ENCODE measurements around the gene PGGT1B. TPM values are rescaled to one million over a fixed set of nuclear protein-coding genes. Genes with fewer than 3 reads are reported as not detected.

The PGGT1B gene
- total RNA-seq, 1 donor from 2014 or later = 45.4 TPM

GRCh38 chr5:115263078-115263380 lies 352 bp upstream of the PGGT1B start:
- Mint-ChIP-seq H3K9me3 (ENCODE audit: unreplicated experiment) (no peaks in the 10 kb centered on the region), H3K27me3 (ENCODE audit: low read depth, unreplicated experiment) (no peaks in the 10 kb centered on the region)
- no peak for FAIRE-seq

GRCh38 chr5:115262011-115262320 lies 711 bp downstream of the PGGT1B start:
- H3K4me2 ChIP-seq (ENCODE audit: low read length) = peak overlapping the region; percentile 95
- H3K36me3 ChIP-seq (ENCODE audit: insufficient read depth, low read length) = peaks cover 2% of the 10 kb centered on the region
- H3K9ac ChIP-seq (ENCODE audit: low read length) = peak overlapping the region; percentile 90
- peak overlapping the region; percentile 85 for H3K27ac ChIP-seq (ENCODE audit: low read depth, low read length)
- Mint-ChIP-seq H3K4me3 (ENCODE audit: unreplicated experiment) (peak overlapping the region; percentile 90), H3K9me3 (ENCODE audit: unreplicated experiment) (no peaks in the 10 kb centered on the region), H3K4me1 (ENCODE audit: low read depth, unreplicated experiment) (peaks cover 21% of the 10 kb centered on the region), H3K36me3 (ENCODE audit: low read depth, unreplicated experiment) (no peaks in the 10 kb centered on the region), H3K27me3 (ENCODE audit: low read depth, unreplicated experiment) (no peaks in the 10 kb centered on the region), H3K27ac (ENCODE audit: unreplicated experiment) (peak overlapping the region; percentile 92)
- TF ChIP-seq, protein P1, sequence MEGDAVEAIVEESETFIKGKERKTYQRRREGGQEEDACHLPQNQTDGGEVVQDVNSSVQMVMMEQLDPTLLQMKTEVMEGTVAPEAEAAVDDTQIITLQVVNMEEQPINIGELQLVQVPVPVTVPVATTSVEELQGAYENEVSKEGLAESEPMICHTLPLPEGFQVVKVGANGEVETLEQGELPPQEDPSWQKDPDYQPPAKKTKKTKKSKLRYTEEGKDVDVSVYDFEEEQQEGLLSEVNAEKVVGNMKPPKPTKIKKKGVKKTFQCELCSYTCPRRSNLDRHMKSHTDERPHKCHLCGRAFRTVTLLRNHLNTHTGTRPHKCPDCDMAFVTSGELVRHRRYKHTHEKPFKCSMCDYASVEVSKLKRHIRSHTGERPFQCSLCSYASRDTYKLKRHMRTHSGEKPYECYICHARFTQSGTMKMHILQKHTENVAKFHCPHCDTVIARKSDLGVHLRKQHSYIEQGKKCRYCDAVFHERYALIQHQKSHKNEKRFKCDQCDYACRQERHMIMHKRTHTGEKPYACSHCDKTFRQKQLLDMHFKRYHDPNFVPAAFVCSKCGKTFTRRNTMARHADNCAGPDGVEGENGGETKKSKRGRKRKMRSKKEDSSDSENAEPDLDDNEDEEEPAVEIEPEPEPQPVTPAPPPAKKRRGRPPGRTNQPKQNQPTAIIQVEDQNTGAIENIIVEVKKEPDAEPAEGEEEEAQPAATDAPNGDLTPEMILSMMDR (IDR thresholded peaks at IDR 0.05; ENCODE audit: insufficient read depth, low read depth, low read length) = no peak
- no peak for TF ChIP-seq EZH2 (IDR thresholded peaks at IDR 0.05; ENCODE audit: insufficient read depth, low read length)
- peaks cover 56% of the 10 kb centered on the region for H3K79me2 ChIP-seq (ENCODE audit: insufficient read depth, low read length)
- H4K20me1 ChIP-seq (ENCODE audit: insufficient read depth, low read length) = peaks cover 33% of the 10 kb centered on the region
- H3K4me1 ChIP-seq (ENCODE audit: insufficient read depth, low read length) = peaks cover 17% of the 10 kb centered on the region
- FAIRE-seq = no peak
- peak overlapping the region; percentile 95 for H2AFZ ChIP-seq (ENCODE audit: low read depth, low read length)
- H3K9me3 ChIP-seq (ENCODE audit: insufficient read depth, low read depth, low read length) = no peaks in the 10 kb centered on the region
- peak; percentile 9 for DNase-seq (ENCODE audit: low read depth)
- no peaks in the 10 kb centered on the region for H3K27me3 ChIP-seq (ENCODE audit: insufficient read depth, low read length)
- H3K4me3 ChIP-seq (ENCODE audit: insufficient read depth, low read depth, low read length) = peak overlapping the region; percentile 93

More at GRCh38 chr5:115263078-115263380, 352 bp upstream of the PGGT1B start:
- Histone ChIP-seq H3K4me2 (ENCODE audit: low read length) (peak overlapping the region; percentile 95), H3K4me3 (ENCODE audit: insufficient read depth, low read depth, low read length) (peak overlapping the region; percentile 93), H3K4me1 (ENCODE audit: insufficient read depth, low read length) (peaks cover 17% of the 10 kb centered on the region), H4K20me1 (ENCODE audit: insufficient read depth, low read length) (peaks cover 24% of the 10 kb centered on the region), H2AFZ (ENCODE audit: low read depth, low read length) (peak overlapping the region; percentile 95), H3K27ac (ENCODE audit: low read depth, low read length) (peak overlapping the region; percentile 85), H3K79me2 (ENCODE audit: insufficient read depth, low read length) (peaks cover 46% of the 10 kb centered on the region), H3K9me3 (ENCODE audit: insufficient read depth, low read depth, low read length) (no peaks in the 10 kb centered on the region), H3K27me3 (ENCODE audit: insufficient read depth, low read length) (no peaks in the 10 kb centered on the region), H3K36me3 (ENCODE audit: insufficient read depth, low read length) (peaks cover 2% of the 10 kb centered on the region), H3K9ac (ENCODE audit: low read length) (peak overlapping the region; percentile 90)
- peaks cover 17% of the 10 kb centered on the region for H3K4me1 Mint-ChIP-seq (ENCODE audit: low read depth, unreplicated experiment)
- H3K36me3 Mint-ChIP-seq (ENCODE audit: low read depth, unreplicated experiment) = no peaks in the 10 kb centered on the region
- peak overlapping the region; percentile 92 for H3K27ac Mint-ChIP-seq (ENCODE audit: unreplicated experiment)
- peak overlapping the region; percentile 90 for H3K4me3 Mint-ChIP-seq (ENCODE audit: unreplicated experiment)
- TF ChIP-seq EZH2 (IDR thresholded peaks at IDR 0.05; ENCODE audit: insufficient read depth, low read length) = no peak
- TF ChIP-seq, protein P1 (IDR thresholded peaks at IDR 0.05; ENCODE audit: insufficient read depth, low read depth, low read length) = no peak
- no peak for DNase-seq (ENCODE audit: low read depth)

DNA sequence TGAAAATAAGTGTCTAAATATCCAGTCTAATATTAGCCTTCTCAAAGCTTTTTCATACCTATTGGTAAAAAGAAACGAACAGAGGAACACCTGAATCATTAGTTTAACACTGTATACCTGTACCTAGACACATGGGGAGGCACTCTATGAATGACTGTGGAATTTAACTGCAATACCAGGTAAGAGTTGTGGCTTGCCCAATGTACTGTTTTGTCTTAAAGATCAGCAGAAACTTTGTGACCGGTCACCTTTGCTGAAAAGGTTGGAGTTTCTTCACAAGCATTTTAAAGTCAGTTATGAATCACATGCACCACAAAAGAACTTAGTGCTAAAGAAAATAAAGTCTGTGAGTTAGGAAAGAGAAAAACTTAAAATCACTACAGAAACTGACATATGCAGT lies 2.4 kb downstream of the PGGT1B start:
- Histone ChIP-seq H3K27me3 (ENCODE audit: insufficient read depth, low read length) (no peaks in the 10 kb centered on the region), H2AFZ (ENCODE audit: low read depth, low read length) (no peak overlapping the region), H3K9me3 (ENCODE audit: insufficient read depth, low read depth, low read length) (no peaks in the 10 kb centered on the region), H4K20me1 (ENCODE audit: insufficient read depth, low read length) (peaks cover 47% of the 10 kb centered on the region), H3K4me2 (ENCODE audit: low read length) (peak overlapping the region; percentile 95), H3K4me3 (ENCODE audit: insufficient read depth, low read depth, low read length) (no peak overlapping the region), H3K9ac (ENCODE audit: low read length) (no peak overlapping the region), H3K4me1 (ENCODE audit: insufficient read depth, low read length) (peaks cover 17% of the 10 kb centered on the region), H3K36me3 (ENCODE audit: insufficient read depth, low read length) (no peaks in the 10 kb centered on the region), H3K27ac (ENCODE audit: low read depth, low read length) (no peak overlapping the region), H3K79me2 (ENCODE audit: insufficient read depth, low read length) (peaks cover 73% of the 10 kb centered on the region)
- Mint-ChIP-seq H3K27ac (ENCODE audit: unreplicated experiment) (no peak overlapping the region), H3K4me3 (ENCODE audit: unreplicated experiment) (no peak overlapping the region), H3K9me3 (ENCODE audit: unreplicated experiment) (no peaks in the 10 kb centered on the region), H3K4me1 (ENCODE audit: low read depth, unreplicated experiment) (peaks cover 21% of the 10 kb centered on the region), H3K27me3 (ENCODE audit: low read depth, unreplicated experiment) (no peaks in the 10 kb centered on the region), H3K36me3 (ENCODE audit: low read depth, unreplicated experiment) (no peaks in the 10 kb centered on the region)
- FAIRE-seq (no peak), DNase-seq (ENCODE audit: low read depth) (no peak)
- TF ChIP-seq, protein P1 (IDR thresholded peaks at IDR 0.05; ENCODE audit: insufficient read depth, low read depth, low read length) = no peak
- TF ChIP-seq EZH2 (IDR thresholded peaks at IDR 0.05; ENCODE audit: insufficient read depth, low read length) = no peak
